Adipose tissue (tissue), 3 donors: Measurements from ENCODE around the gene WNT1. TPM values are rescaled to one million over a fixed set of nuclear protein-coding genes. Genes with fewer than 3 reads are reported as not detected.

Source experiments
- H3K27ac ChIP-seq: one replicate; pipeline ENCODE4 v1.5.1; 2013; ENCODE audit warnings: low read depth, low read length
- WGBS, 3 donors: extraction: QIAGEN DNeasy Blood & Tissue Kit; methylation state at CpG; one replicate each; pipeline ENCODE4 v1.1.7; 2013; 5-methylcytosine and 5-hydroxymethylcytosine counted together
- polyA plus RNA-seq, 3 donors: library from polyadenylated mRNA; stranded (reverse); fragments of 200-250 nt; gene quantifications; one replicate each; pipeline ENCODE4 v1.2.3, GENCODE V29; 2013
- donor health status: healthy with polysubstance abuse.
- donor health status: Bipolar disorder and iron deficiency.
- donor health status: healthy.

WNT1 gene
- polyA plus RNA-seq, 3 donors, result not detected

GRCh38 chr12:49019443-49020324 is 41.6 kb downstream of the WNT1 start:
- WGBS, 3 donors, result 45 to 76% (median 49%) methylated on average over 10 of the region's 10 CpGs
- peak overlapping the region; percentile 79 for H3K27ac ChIP-seq

- no peak overlapping the region for H3K27ac ChIP-seq
- WGBS, 3 donors, result 84 to 87% (median 86%) methylated on average over 6 of the region's 6 CpGs
These were observed 42.3 kb downstream of the WNT1 start for GRCh38 chr12:49020441-49020840.

- no peak overlapping the region for H3K27ac ChIP-seq
These were observed 43.3 kb downstream of the WNT1 start for GRCh38 chr12:49021292-49021915.

GRCh38 chr12:49022558-49023178 is 44.5 kb downstream of the WNT1 start:
- H3K27ac ChIP-seq, result no peak overlapping the region
- whole genome bisulfite sequencing, 3 donors, result 86 to 94% (median 91%) methylated on average over 15 of the region's 15 CpGs

More at GRCh38 chr12:49021292-49021915, 43.3 kb downstream of the WNT1 start:
- 82 to 86% (median 82%) methylated on average over 11 of the region's 11 CpGs for WGBS, 3 donors

- H3K27ac ChIP-seq, result no peak overlapping the region
- 93 to 95% (median 94%) methylated on average over 2 of the region's 2 CpGs for WGBS, 3 donors
These were observed 45.7 kb downstream of the WNT1 start for GRCh38 chr12:49023812-49024211.

- WGBS, 3 donors, result 86 to 91% (median 90%) methylated on average over 12 of the region's 12 CpGs
- H3K27ac ChIP-seq, result no peak overlapping the region
These were observed 46.4 kb downstream of the WNT1 start for GRCh38 chr12:49024543-49024942.

- H3K27ac ChIP-seq, result no peak overlapping the region
- whole genome bisulfite sequencing, 3 donors, result 87 to 92% (median 90%) methylated on average over 4 of the region's 4 CpGs
These were observed 47.3 kb downstream of the WNT1 start for GRCh38 chr12:49025463-49025862.

GRCh38 chr12:49026101-49026500 is 48.0 kb downstream of the WNT1 start:
- 93 to 98% (median 96%) methylated on average over 21 of the region's 21 CpGs for WGBS, 3 donors
- no peak overlapping the region for H3K27ac ChIP-seq

GRCh38 chr12:49026678-49027480 is 48.8 kb downstream of the WNT1 start:
- no peak overlapping the region for H3K27ac ChIP-seq
- 94 to 97% (median 96%) methylated on average over 24 to 26 of the region's 26 CpGs for WGBS, 3 donors

- 78 to 93% (median 79%) methylated on average over 9 of the region's 9 CpGs for WGBS, 3 donors
These were observed 49.9 kb downstream of the WNT1 start for GRCh38 chr12:49027846-49028555.

GRCh38 chr12:49028666-49029275 is 50.6 kb downstream of the WNT1 start:
- WGBS, 3 donors, result 85 to 89% (median 87%) methylated on average over 10 of the region's 10 CpGs
- no peak overlapping the region for H3K27ac ChIP-seq

More at GRCh38 chr12:49027846-49028555, 49.9 kb downstream of the WNT1 start:
- no peak overlapping the region for H3K27ac ChIP-seq

GRCh38 chr12:49030119-49030518 is 52.0 kb downstream of the WNT1 start:
- 86 to 91% (median 90%) methylated on average over 8 of the region's 8 CpGs for WGBS, 3 donors
- no peak overlapping the region for H3K27ac ChIP-seq

- H3K27ac ChIP-seq, result no peak overlapping the region
- WGBS, 3 donors, result 92 to 95% (median 95%) methylated on average over 19 of the region's 19 CpGs
These were observed 52.8 kb downstream of the WNT1 start for GRCh38 chr12:49030714-49031572.

GRCh38 chr12:49031573-49032161 is 53.5 kb downstream of the WNT1 start:
- 84 to 91% (median 85%) methylated on average over 8 of the region's 8 CpGs for WGBS, 3 donors
- H3K27ac ChIP-seq, result no peak overlapping the region
